Activated T-cell treated with anti-CD3 and anti-CD28 coated beads, Interleukin-2, amount 50 U/mL, for 72 hours (primary cell): ENCODE results near the gene TCF12. TPM values are rescaled to one million over a fixed set of nuclear protein-coding genes. Genes with fewer than 3 reads are reported as not detected.

Source experiments
- ATAC-seq, 2 donors: fragments of 150-1000 bp; cut with Tn5 transposase; replicated peaks in 1 of 2; 2 replicates each; pipeline ENCODE4 v1.10.0; 2021; ENCODE audit warnings: moderate library complexity in 2 of 2, mild to moderate bottlenecking in 1 of 2
- DNase-seq, 2 donors: peaks; one replicate each; pipeline ENCODE4 v3.0.0; 2021 to 2022; ENCODE audit warnings: mixed read lengths in 1 of 2
- H3K27ac Mint-ChIP-seq: one replicate; pipeline ENCODE4 v1.8.0; 2022; ENCODE audit warnings: mild to moderate bottlenecking, moderate library complexity, mixed read lengths
- H3K27me3 Mint-ChIP-seq: one replicate; pipeline ENCODE4 v1.8.0; 2022; ENCODE audit warnings: low read depth, mixed read lengths
- H3K36me3 Mint-ChIP-seq, 2 donors: one replicate each; pipeline ENCODE4 v1.8.0; 2022; ENCODE audit warnings: mixed read lengths in 2 of 2, mild to moderate bottlenecking in 1 of 2; ENCODE audit not compliant: insufficient read depth in 2 of 2
- H3K4me1 Mint-ChIP-seq: one replicate; pipeline ENCODE4 v1.8.0; 2022; ENCODE audit warnings: low read depth, mixed read lengths
- H3K4me3 Mint-ChIP-seq, 2 donors: one replicate each; pipeline ENCODE4 v1.8.0; 2022; ENCODE audit warnings: mild to moderate bottlenecking in 2 of 2, mixed read lengths in 2 of 2, moderate library complexity in 2 of 2
- H3K9me3 Mint-ChIP-seq, 2 donors: one replicate each; pipeline ENCODE4 v1.8.0; 2022; ENCODE audit warnings: mixed read lengths in 2 of 2
- total RNA-seq, 2 donors: library from RNA; stranded (reverse); gene quantifications; one replicate each; pipeline ENCODE4 v1.2.3, GENCODE V29; 2022

TCF12 gene
- total RNA-seq, 2 donors from 2014 or later = 93.0 to 108 TPM

- Mint-ChIP-seq H3K27me3 (peaks cover 4% of the 10 kb centered on the region), H3K27ac (no peak overlapping the region), H3K4me1 (no peaks in the 10 kb centered on the region), H3K36me3 (no peaks in the 10 kb centered on the region), H3K4me3 (no peak overlapping the region), H3K9me3 (no peaks in the 10 kb centered on the region)
- no peak for DNase-seq
- ATAC-seq = no peak
These were observed 410.0 kb downstream of the TCF12 start for GRCh38 chr15:57328479-57328878.

- DNase-seq = no peak
- ATAC-seq = no peak
- Mint-ChIP-seq H3K36me3 (no peaks in the 10 kb centered on the region), H3K9me3 (no peaks in the 10 kb centered on the region), H3K4me1 (no peaks in the 10 kb centered on the region), H3K4me3 (no peak overlapping the region), H3K27me3 (peaks cover 5% of the 10 kb centered on the region), H3K27ac (no peak overlapping the region)
These were observed 410.5 kb downstream of the TCF12 start for GRCh38 chr15:57328897-57329296.

- no peaks in the 10 kb centered on the region for H3K4me1 Mint-ChIP-seq
- no peak for ATAC-seq
- H3K4me3 Mint-ChIP-seq = no peak overlapping the region
- no peaks in the 10 kb centered on the region for H3K36me3 Mint-ChIP-seq
- H3K27ac Mint-ChIP-seq = no peak overlapping the region
- no peaks in the 10 kb centered on the region for H3K9me3 Mint-ChIP-seq
- DNase-seq = no peak
- H3K27me3 Mint-ChIP-seq = peaks cover 14% of the 10 kb centered on the region
These were observed 411.3 kb downstream of the TCF12 start for GRCh38 chr15:57329582-57330367.

- no peak for DNase-seq
- H3K36me3 Mint-ChIP-seq = no peaks in the 10 kb centered on the region
- H3K27me3 Mint-ChIP-seq = peaks cover 17% of the 10 kb centered on the region
- H3K4me1 Mint-ChIP-seq = no peaks in the 10 kb centered on the region
- no peaks in the 10 kb centered on the region for H3K9me3 Mint-ChIP-seq
- H3K4me3 Mint-ChIP-seq = no peak overlapping the region
- H3K27ac Mint-ChIP-seq = no peak overlapping the region
- ATAC-seq = no peak
These were observed 412.3 kb downstream of the TCF12 start for GRCh38 chr15:57330619-57331340.

GRCh38 chr15:57332326-57332725 lies 413.9 kb downstream of the TCF12 start:
- H3K9me3 Mint-ChIP-seq = no peaks in the 10 kb centered on the region
- ATAC-seq (no peak), DNase-seq (no peak)
- peaks cover 17% of the 10 kb centered on the region for H3K27me3 Mint-ChIP-seq
- H3K4me3 Mint-ChIP-seq = no peak overlapping the region
- H3K27ac Mint-ChIP-seq = no peak overlapping the region
- H3K4me1 Mint-ChIP-seq = no peaks in the 10 kb centered on the region
- H3K36me3 Mint-ChIP-seq = no peaks in the 10 kb centered on the region

GRCh38 chr15:57333487-57333886 lies 415.0 kb downstream of the TCF12 start:
- Mint-ChIP-seq H3K27me3 (peaks cover 17% of the 10 kb centered on the region), H3K9me3 (no peaks in the 10 kb centered on the region), H3K27ac (no peak overlapping the region), H3K4me3 (no peak overlapping the region), H3K36me3 (no peaks in the 10 kb centered on the region), H3K4me1 (no peaks in the 10 kb centered on the region)
- DNase-seq (no peak), ATAC-seq (no peak)

- peaks cover 17% of the 10 kb centered on the region for H3K27me3 Mint-ChIP-seq
- no peak overlapping the region for H3K4me3 Mint-ChIP-seq
- no peak for DNase-seq
- no peak overlapping the region for H3K27ac Mint-ChIP-seq
- no peaks in the 10 kb centered on the region for H3K4me1 Mint-ChIP-seq
- ATAC-seq = no peak
- no peaks in the 10 kb centered on the region for H3K9me3 Mint-ChIP-seq
- H3K36me3 Mint-ChIP-seq = no peaks in the 10 kb centered on the region
These were observed 415.8 kb downstream of the TCF12 start for GRCh38 chr15:57334257-57334656.

- DNase-seq (no peak), ATAC-seq (no peak)
- Mint-ChIP-seq H3K27ac (no peak overlapping the region), H3K9me3 (no peaks in the 10 kb centered on the region), H3K4me3 (no peak overlapping the region), H3K27me3 (peaks cover 17% of the 10 kb centered on the region), H3K4me1 (no peaks in the 10 kb centered on the region), H3K36me3 (no peaks in the 10 kb centered on the region)
These were observed 416.9 kb downstream of the TCF12 start for GRCh38 chr15:57335293-57335715.

- no peak overlapping the region for H3K27ac Mint-ChIP-seq
- H3K27me3 Mint-ChIP-seq = peaks cover 13% of the 10 kb centered on the region
- ATAC-seq = no peak
- no peaks in the 10 kb centered on the region for H3K36me3 Mint-ChIP-seq
- H3K4me1 Mint-ChIP-seq = no peaks in the 10 kb centered on the region
- no peak for DNase-seq
- H3K9me3 Mint-ChIP-seq = no peaks in the 10 kb centered on the region
- H3K4me3 Mint-ChIP-seq = no peak overlapping the region
These were observed 417.3 kb downstream of the TCF12 start for GRCh38 chr15:57335719-57336118.

- Mint-ChIP-seq H3K27ac (no peak overlapping the region), H3K4me1 (no peaks in the 10 kb centered on the region), H3K36me3 (no peaks in the 10 kb centered on the region), H3K27me3 (peaks cover 13% of the 10 kb centered on the region), H3K4me3 (no peak overlapping the region), H3K9me3 (no peaks in the 10 kb centered on the region)
- no peak for DNase-seq
- ATAC-seq = no peak
These were observed 419.5 kb downstream of the TCF12 start for GRCh38 chr15:57337868-57338411.

- peaks cover 8% of the 10 kb centered on the region for H3K27me3 Mint-ChIP-seq
- H3K36me3 Mint-ChIP-seq = no peaks in the 10 kb centered on the region
- H3K9me3 Mint-ChIP-seq = no peaks in the 10 kb centered on the region
- no peak overlapping the region for H3K27ac Mint-ChIP-seq
- no peak for ATAC-seq
- DNase-seq = no peak
- no peaks in the 10 kb centered on the region for H3K4me1 Mint-ChIP-seq
- H3K4me3 Mint-ChIP-seq = no peak overlapping the region
These were observed 420.9 kb downstream of the TCF12 start for GRCh38 chr15:57339321-57339720.
